GM23338 (cell line): ENCODE data around the gene CTRL.
"Not testable (repeated sequence)": the region's sequence is repeated elsewhere in the genome, so short reads cannot be mapped to it uniquely, and the experiment has no call there.

Experiments used
- CREB1 ChIP-seq: fragments of 250-450 bp; sonication (Bioruptor Pico); IDR thresholded peaks from 2 replicates; pipeline ENCODE4 v1.5.0; 2020; ENCODE audit warnings: low read depth, mild to moderate bottlenecking, moderate library complexity
- EZH2 ChIP-seq: fragments of 200-600 bp; sonication (generic); IDR thresholded peaks from one replicate; pipeline ENCODE4 v1.8.0; 2017; ENCODE audit warnings: antibody characterized with exemption, mild to moderate bottlenecking, low read depth; ENCODE audit not compliant: unreplicated experiment
- EZH2phosphoT487 ChIP-seq: fragments of 200-600 bp; sonication (generic); IDR thresholded peaks from one replicate; pipeline ENCODE4 v1.8.1; 2018; ENCODE audit warnings: antibody characterized with exemption; ENCODE audit not compliant: unreplicated experiment
- POLR2AphosphoS5 ChIP-seq: IDR thresholded peaks from 2 replicates; pipeline ENCODE4 v1.6.1; 2016; ENCODE audit warnings: antibody characterized with exemption, low read depth
- STAT1 ChIP-seq: IDR thresholded peaks from one replicate; pipeline ENCODE4 v1.6.1; 2016; ENCODE audit warnings: antibody characterized with exemption; ENCODE audit not compliant: unreplicated experiment
- ZNF114 ChIP-seq: fragments of 250-450 bp; sonication (Bioruptor Pico); IDR thresholded peaks from 2 replicates; pipeline ENCODE4 v1.5.0; 2020; ENCODE audit warnings: mild to moderate bottlenecking, moderate library complexity
- TF ChIP-seq, protein P1 (sequence below), 2 experiments: fragments of 200-600 bp in 1 of 2; sonication (generic) in 1 of 2; conservative IDR thresholded peaks; 2 replicates each; pipeline versions ENCODE4 v1.5.1 to v1.6.1; 2016 to 2017; ENCODE audit warnings: antibody characterized with exemption in 2 of 2, low read depth in 2 of 2, mild to moderate bottlenecking in 2 of 2, moderate library complexity in 1 of 2
- TF ChIP-seq, protein P2 (sequence below): IDR thresholded peaks from one replicate; pipeline ENCODE4 v1.6.1; 2018; ENCODE audit warnings: antibody characterized with exemption; ENCODE audit not compliant: unreplicated experiment
- TF ChIP-seq, protein P3 (sequence below): IDR thresholded peaks from 2 replicates; pipeline ENCODE4 v1.6.1; 2016; ENCODE audit warnings: antibody characterized with exemption

DNA sequence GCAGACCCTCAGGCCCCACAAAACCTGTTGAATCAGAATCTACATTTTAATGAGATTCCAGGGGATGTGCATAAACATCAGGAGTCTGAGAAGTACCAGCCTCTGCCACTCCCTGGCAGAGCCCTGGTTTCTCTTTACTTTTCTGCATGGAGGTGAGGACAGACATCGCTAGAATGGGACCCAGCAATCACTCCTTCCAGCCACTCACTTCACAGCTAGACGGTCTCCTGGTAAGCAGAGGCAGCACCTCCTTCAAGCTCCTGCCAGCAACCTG, 16.2 kb downstream of the CTRL start:
- TF ChIP-seq, protein P1, sequence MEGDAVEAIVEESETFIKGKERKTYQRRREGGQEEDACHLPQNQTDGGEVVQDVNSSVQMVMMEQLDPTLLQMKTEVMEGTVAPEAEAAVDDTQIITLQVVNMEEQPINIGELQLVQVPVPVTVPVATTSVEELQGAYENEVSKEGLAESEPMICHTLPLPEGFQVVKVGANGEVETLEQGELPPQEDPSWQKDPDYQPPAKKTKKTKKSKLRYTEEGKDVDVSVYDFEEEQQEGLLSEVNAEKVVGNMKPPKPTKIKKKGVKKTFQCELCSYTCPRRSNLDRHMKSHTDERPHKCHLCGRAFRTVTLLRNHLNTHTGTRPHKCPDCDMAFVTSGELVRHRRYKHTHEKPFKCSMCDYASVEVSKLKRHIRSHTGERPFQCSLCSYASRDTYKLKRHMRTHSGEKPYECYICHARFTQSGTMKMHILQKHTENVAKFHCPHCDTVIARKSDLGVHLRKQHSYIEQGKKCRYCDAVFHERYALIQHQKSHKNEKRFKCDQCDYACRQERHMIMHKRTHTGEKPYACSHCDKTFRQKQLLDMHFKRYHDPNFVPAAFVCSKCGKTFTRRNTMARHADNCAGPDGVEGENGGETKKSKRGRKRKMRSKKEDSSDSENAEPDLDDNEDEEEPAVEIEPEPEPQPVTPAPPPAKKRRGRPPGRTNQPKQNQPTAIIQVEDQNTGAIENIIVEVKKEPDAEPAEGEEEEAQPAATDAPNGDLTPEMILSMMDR (conservative IDR thresholded peaks at IDR 0.05; ENCODE audit: low read depth in 2 of 2): not testable (repeated sequence)
- TF ChIP-seq POLR2AphosphoS5; EZH2; EZH2phosphoT487; CREB1 (CRISPR knock-in tag); STAT1; ZNF114 (CRISPR knock-in tag): not testable (repeated sequence)
- TF ChIP-seq, protein P2, sequence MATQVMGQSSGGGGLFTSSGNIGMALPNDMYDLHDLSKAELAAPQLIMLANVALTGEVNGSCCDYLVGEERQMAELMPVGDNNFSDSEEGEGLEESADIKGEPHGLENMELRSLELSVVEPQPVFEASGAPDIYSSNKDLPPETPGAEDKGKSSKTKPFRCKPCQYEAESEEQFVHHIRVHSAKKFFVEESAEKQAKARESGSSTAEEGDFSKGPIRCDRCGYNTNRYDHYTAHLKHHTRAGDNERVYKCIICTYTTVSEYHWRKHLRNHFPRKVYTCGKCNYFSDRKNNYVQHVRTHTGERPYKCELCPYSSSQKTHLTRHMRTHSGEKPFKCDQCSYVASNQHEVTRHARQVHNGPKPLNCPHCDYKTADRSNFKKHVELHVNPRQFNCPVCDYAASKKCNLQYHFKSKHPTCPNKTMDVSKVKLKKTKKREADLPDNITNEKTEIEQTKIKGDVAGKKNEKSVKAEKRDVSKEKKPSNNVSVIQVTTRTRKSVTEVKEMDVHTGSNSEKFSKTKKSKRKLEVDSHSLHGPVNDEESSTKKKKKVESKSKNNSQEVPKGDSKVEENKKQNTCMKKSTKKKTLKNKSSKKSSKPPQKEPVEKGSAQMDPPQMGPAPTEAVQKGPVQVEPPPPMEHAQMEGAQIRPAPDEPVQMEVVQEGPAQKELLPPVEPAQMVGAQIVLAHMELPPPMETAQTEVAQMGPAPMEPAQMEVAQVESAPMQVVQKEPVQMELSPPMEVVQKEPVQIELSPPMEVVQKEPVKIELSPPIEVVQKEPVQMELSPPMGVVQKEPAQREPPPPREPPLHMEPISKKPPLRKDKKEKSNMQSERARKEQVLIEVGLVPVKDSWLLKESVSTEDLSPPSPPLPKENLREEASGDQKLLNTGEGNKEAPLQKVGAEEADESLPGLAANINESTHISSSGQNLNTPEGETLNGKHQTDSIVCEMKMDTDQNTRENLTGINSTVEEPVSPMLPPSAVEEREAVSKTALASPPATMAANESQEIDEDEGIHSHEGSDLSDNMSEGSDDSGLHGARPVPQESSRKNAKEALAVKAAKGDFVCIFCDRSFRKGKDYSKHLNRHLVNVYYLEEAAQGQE: not testable (repeated sequence)
- TF ChIP-seq, protein P3, sequence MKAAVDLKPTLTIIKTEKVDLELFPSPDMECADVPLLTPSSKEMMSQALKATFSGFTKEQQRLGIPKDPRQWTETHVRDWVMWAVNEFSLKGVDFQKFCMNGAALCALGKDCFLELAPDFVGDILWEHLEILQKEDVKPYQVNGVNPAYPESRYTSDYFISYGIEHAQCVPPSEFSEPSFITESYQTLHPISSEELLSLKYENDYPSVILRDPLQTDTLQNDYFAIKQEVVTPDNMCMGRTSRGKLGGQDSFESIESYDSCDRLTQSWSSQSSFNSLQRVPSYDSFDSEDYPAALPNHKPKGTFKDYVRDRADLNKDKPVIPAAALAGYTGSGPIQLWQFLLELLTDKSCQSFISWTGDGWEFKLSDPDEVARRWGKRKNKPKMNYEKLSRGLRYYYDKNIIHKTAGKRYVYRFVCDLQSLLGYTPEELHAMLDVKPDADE: not testable (repeated sequence)
